ENCODE data around the gene REV1.

REV1 gene

GRCh38 chr2:99489063-99489760, 605 bp downstream of the REV1 start:
- Histone ChIP-seq H2AFZ (ENCODE audit: low read depth, low read length) (no peak overlapping the region; the same call in 1 of the 2 replicates), H3K4me1 (ENCODE audit: low read length) (peaks cover 40% of the 10 kb centered on the region), H3K79me2 (ENCODE audit: low read length) (peaks cover 53% of the 10 kb centered on the region), H4K20me1 (ENCODE audit: insufficient read depth, low read length) (peaks cover 47% of the 10 kb centered on the region), H3K27me3 (ENCODE audit: low read depth, low read length) (peaks cover 8% of the 10 kb centered on the region; the same call in 1 of the 2 replicates), H3K36me3 (replicated peaks; ENCODE audit: low read depth, low read length) (no peaks in the 10 kb centered on the region), H3K4me3 (ENCODE audit: low read length) (peak overlapping the region; percentile 95), H3K4me2 (ENCODE audit: low read length) (peak overlapping the region; percentile 85), H3K9ac (ENCODE audit: low read length) (peak overlapping the region; percentile 87), H3K9me3 (ENCODE audit: insufficient read depth, low read length) (no peaks in the 10 kb centered on the region), H3K27ac (ENCODE audit: low read length) (peak overlapping the region; percentile 58)
- TF ChIP-seq, protein P1, sequence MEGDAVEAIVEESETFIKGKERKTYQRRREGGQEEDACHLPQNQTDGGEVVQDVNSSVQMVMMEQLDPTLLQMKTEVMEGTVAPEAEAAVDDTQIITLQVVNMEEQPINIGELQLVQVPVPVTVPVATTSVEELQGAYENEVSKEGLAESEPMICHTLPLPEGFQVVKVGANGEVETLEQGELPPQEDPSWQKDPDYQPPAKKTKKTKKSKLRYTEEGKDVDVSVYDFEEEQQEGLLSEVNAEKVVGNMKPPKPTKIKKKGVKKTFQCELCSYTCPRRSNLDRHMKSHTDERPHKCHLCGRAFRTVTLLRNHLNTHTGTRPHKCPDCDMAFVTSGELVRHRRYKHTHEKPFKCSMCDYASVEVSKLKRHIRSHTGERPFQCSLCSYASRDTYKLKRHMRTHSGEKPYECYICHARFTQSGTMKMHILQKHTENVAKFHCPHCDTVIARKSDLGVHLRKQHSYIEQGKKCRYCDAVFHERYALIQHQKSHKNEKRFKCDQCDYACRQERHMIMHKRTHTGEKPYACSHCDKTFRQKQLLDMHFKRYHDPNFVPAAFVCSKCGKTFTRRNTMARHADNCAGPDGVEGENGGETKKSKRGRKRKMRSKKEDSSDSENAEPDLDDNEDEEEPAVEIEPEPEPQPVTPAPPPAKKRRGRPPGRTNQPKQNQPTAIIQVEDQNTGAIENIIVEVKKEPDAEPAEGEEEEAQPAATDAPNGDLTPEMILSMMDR (IDR thresholded peaks at IDR 0.05; ENCODE audit: low read depth, low read length) = no peak

GRCh38 chr2:99488539-99489062, 1.2 kb downstream of the REV1 start:
- TF ChIP-seq, protein P1 (IDR thresholded peaks at IDR 0.05; ENCODE audit: low read depth, low read length) = no peak
- no peak for TF ChIP-seq EZH2phosphoT487 (IDR thresholded peaks at IDR 0.05; ENCODE audit: low read depth)
- peaks cover 40% of the 10 kb centered on the region for H3K4me1 ChIP-seq (ENCODE audit: low read length)
- H3K27me3 ChIP-seq (ENCODE audit: low read depth, low read length) = peaks cover 6% of the 10 kb centered on the region; the same call in 1 of the 2 replicates
- peaks cover 59% of the 10 kb centered on the region for H3K79me2 ChIP-seq (ENCODE audit: low read length)
- H3K36me3 ChIP-seq (replicated peaks; ENCODE audit: low read depth, low read length) = no peaks in the 10 kb centered on the region
- no peak overlapping the region; the same call in 1 of the 2 replicates for H2AFZ ChIP-seq (ENCODE audit: low read depth, low read length)
- peaks cover 53% of the 10 kb centered on the region for H4K20me1 ChIP-seq (ENCODE audit: insufficient read depth, low read length)
- peak overlapping the region; percentile 20; the same call in 1 of the 2 replicates for H3K27ac ChIP-seq (ENCODE audit: low read length)
- H3K9ac ChIP-seq (ENCODE audit: low read length) = peak overlapping the region; percentile 87
- H3K4me3 ChIP-seq (ENCODE audit: low read length) = peak overlapping the region; percentile 95
- peak overlapping the region; percentile 85 for H3K4me2 ChIP-seq (ENCODE audit: low read length)
- no peaks in the 10 kb centered on the region for H3K9me3 ChIP-seq (ENCODE audit: insufficient read depth, low read length)

- H3K9ac ChIP-seq (ENCODE audit: low read length) = peak overlapping the region; percentile 87
- H3K27me3 ChIP-seq (ENCODE audit: low read depth, low read length) = 0 out of 2 replicates have a peak, but pooled peaks cover 4% of the 10 kb centered on the region
- peaks cover 40% of the 10 kb centered on the region for H3K4me1 ChIP-seq (ENCODE audit: low read length)
- no peak overlapping the region for H2AFZ ChIP-seq (ENCODE audit: low read depth, low read length)
- H3K27ac ChIP-seq (ENCODE audit: low read length) = no peak overlapping the region
- H3K9me3 ChIP-seq (ENCODE audit: insufficient read depth, low read length) = no peaks in the 10 kb centered on the region
- H3K36me3 ChIP-seq (replicated peaks; ENCODE audit: low read depth, low read length) = no peaks in the 10 kb centered on the region
- H3K4me3 ChIP-seq (ENCODE audit: low read length) = peak overlapping the region; percentile 95
- peak overlapping the region; percentile 85 for H3K4me2 ChIP-seq (ENCODE audit: low read length)
- peaks cover 66% of the 10 kb centered on the region for H3K79me2 ChIP-seq (ENCODE audit: low read length)
- TF ChIP-seq, protein P1 (IDR thresholded peaks at IDR 0.05; ENCODE audit: low read depth, low read length) = no peak
- TF ChIP-seq EZH2phosphoT487 (IDR thresholded peaks at IDR 0.05; ENCODE audit: low read depth) = no peak
- H4K20me1 ChIP-seq (ENCODE audit: insufficient read depth, low read length) = peaks cover 60% of the 10 kb centered on the region
Measured at GRCh38 chr2:99487906-99488305, 1.9 kb downstream of the REV1 start.

- Histone ChIP-seq H3K27ac (ENCODE audit: low read length) (no peak overlapping the region), H3K4me1 (ENCODE audit: low read length) (peaks cover 37% of the 10 kb centered on the region), H3K36me3 (replicated peaks; ENCODE audit: low read depth, low read length) (no peaks in the 10 kb centered on the region), H3K9me3 (ENCODE audit: insufficient read depth, low read length) (no peaks in the 10 kb centered on the region), H4K20me1 (ENCODE audit: insufficient read depth, low read length) (peaks cover 78% of the 10 kb centered on the region), H3K4me3 (ENCODE audit: low read length) (no peak overlapping the region), H3K79me2 (ENCODE audit: low read length) (peaks cover 87% of the 10 kb centered on the region), H2AFZ (ENCODE audit: low read depth, low read length) (no peak overlapping the region), H3K9ac (ENCODE audit: low read length) (no peak overlapping the region), H3K4me2 (ENCODE audit: low read length) (peak overlapping the region; percentile 37), H3K27me3 (ENCODE audit: low read depth, low read length) (no peaks in the 10 kb centered on the region)
- no peak for TF ChIP-seq EZH2phosphoT487 (IDR thresholded peaks at IDR 0.05; ENCODE audit: low read depth)
- TF ChIP-seq, protein P1 (IDR thresholded peaks at IDR 0.05; ENCODE audit: low read depth, low read length) = no peak
Measured at GRCh38 chr2:99485824-99486223, 4.0 kb downstream of the REV1 start.
